GM23338 (cell line): ENCODE measurements around the gene GNPTG.

Experiments used
- EZH2 ChIP-seq: fragments of 200-600 bp; sonication (generic); IDR thresholded peaks from one replicate; pipeline ENCODE4 v1.8.0; 2017; ENCODE audit warnings: antibody characterized with exemption, mild to moderate bottlenecking, low read depth; ENCODE audit not compliant: unreplicated experiment
- EZH2phosphoT487 ChIP-seq: fragments of 200-600 bp; sonication (generic); IDR thresholded peaks from one replicate; pipeline ENCODE4 v1.8.1; 2018; ENCODE audit warnings: antibody characterized with exemption; ENCODE audit not compliant: unreplicated experiment
- POLR2AphosphoS5 ChIP-seq: IDR thresholded peaks from 2 replicates; pipeline ENCODE4 v1.6.1; 2016; ENCODE audit warnings: antibody characterized with exemption, low read depth
- TF ChIP-seq, protein P1 (sequence below), 2 experiments: fragments of 200-600 bp in 1 of 2; sonication (generic) in 1 of 2; conservative IDR thresholded peaks; 2 replicates each; pipeline versions ENCODE4 v1.5.1 to v1.6.1; 2016 to 2017; ENCODE audit warnings: antibody characterized with exemption in 2 of 2, low read depth in 2 of 2, mild to moderate bottlenecking in 2 of 2, moderate library complexity in 1 of 2

- no peak for TF ChIP-seq POLR2AphosphoS5
- TF ChIP-seq, protein P1, sequence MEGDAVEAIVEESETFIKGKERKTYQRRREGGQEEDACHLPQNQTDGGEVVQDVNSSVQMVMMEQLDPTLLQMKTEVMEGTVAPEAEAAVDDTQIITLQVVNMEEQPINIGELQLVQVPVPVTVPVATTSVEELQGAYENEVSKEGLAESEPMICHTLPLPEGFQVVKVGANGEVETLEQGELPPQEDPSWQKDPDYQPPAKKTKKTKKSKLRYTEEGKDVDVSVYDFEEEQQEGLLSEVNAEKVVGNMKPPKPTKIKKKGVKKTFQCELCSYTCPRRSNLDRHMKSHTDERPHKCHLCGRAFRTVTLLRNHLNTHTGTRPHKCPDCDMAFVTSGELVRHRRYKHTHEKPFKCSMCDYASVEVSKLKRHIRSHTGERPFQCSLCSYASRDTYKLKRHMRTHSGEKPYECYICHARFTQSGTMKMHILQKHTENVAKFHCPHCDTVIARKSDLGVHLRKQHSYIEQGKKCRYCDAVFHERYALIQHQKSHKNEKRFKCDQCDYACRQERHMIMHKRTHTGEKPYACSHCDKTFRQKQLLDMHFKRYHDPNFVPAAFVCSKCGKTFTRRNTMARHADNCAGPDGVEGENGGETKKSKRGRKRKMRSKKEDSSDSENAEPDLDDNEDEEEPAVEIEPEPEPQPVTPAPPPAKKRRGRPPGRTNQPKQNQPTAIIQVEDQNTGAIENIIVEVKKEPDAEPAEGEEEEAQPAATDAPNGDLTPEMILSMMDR (conservative IDR thresholded peaks at IDR 0.05; ENCODE audit: low read depth in 2 of 2): no peak
- no peak for TF ChIP-seq EZH2phosphoT487
- TF ChIP-seq EZH2: no peak
These were observed 45.9 kb upstream of the GNPTG start for GRCh38 chr16:1305823-1306222.
